MCF 10A (cell line): ENCODE measurements around the gene USH2A. TPM values are rescaled to one million over a fixed set of nuclear protein-coding genes. Genes with fewer than 3 reads are reported as not detected.

Experiments
- BruUV-seq: library from RNA; stranded (reverse); fragments of 400-500 nt; replicated peaks from 2 replicates; lab custom pipeline; 2021; lab: Mats Ljungman, UMichigan
- CTCF ChIA-PET: fragments of 300-600 bp; sonication (Branson Sonifier 250); formaldehyde crosslinking; extraction: SDS; loops from one replicate; lab custom pipeline; 2021; ENCODE audit warnings: antibody characterized with exemption, inconsistent platforms; lab: Yijun Ruan, JAX
- POLR2A ChIA-PET: fragments of 300-600, 350-650 bp; sonication (Branson Sonifier 250); formaldehyde crosslinking; extraction: SDS; loops from one replicate; lab custom pipeline; 2020; ENCODE audit warnings: antibody characterized with exemption, inconsistent platforms; lab: Yijun Ruan, JAX
- DNase-seq: peaks from one replicate; pipeline ENCODE4 v3.0.0-alpha.2; 2018; ENCODE audit not compliant: unreplicated experiment
- H3K27ac Mint-ChIP-seq: one replicate; pipeline ENCODE4 v1.8.0; 2022; ENCODE audit warnings: mild to moderate bottlenecking, low read depth, mixed read lengths; ENCODE audit not compliant: unreplicated experiment
- H3K27me3 Mint-ChIP-seq: one replicate; pipeline ENCODE4 v1.8.0; 2022; ENCODE audit warnings: mixed read lengths; ENCODE audit not compliant: insufficient read depth, unreplicated experiment
- H3K36me3 Mint-ChIP-seq: one replicate; pipeline ENCODE4 v1.8.0; 2022; ENCODE audit warnings: mild to moderate bottlenecking, moderate library complexity, mixed read lengths; ENCODE audit not compliant: insufficient read depth, unreplicated experiment
- H3K4me1 Mint-ChIP-seq: one replicate; pipeline ENCODE4 v1.8.0; 2022; ENCODE audit warnings: mixed read lengths; ENCODE audit not compliant: insufficient read depth, unreplicated experiment
- H3K4me3 Mint-ChIP-seq: one replicate; pipeline ENCODE4 v1.8.0; 2022; ENCODE audit warnings: mild to moderate bottlenecking, moderate library complexity, mixed read lengths; ENCODE audit not compliant: unreplicated experiment
- H3K9me3 Mint-ChIP-seq: one replicate; pipeline ENCODE4 v1.8.0; 2022; ENCODE audit warnings: mixed read lengths; ENCODE audit not compliant: unreplicated experiment
- intact Hi-C: fragments of 100-400 bp; cut with micrococcal nuclease; formaldehyde crosslinking; loops from 2 replicates; pipeline ENCODE4 v1.14.1; 2022
- total RNA-seq: library from RNA; stranded (reverse); gene quantifications from 2 replicates; pipeline ENCODE4 v1.2.3, GENCODE V29; 2022
- TF ChIP-seq, protein P1 (sequence below): fragments of 200-600 bp; IDR thresholded peaks from one replicate; pipeline ENCODE4 v1.8.0; 2022; ENCODE audit warnings: antibody characterized with exemption, mild to moderate bottlenecking; ENCODE audit not compliant: unreplicated experiment

The USH2A gene
- total RNA-seq, 1 experiment from 2014 or later: not detected

DNA sequence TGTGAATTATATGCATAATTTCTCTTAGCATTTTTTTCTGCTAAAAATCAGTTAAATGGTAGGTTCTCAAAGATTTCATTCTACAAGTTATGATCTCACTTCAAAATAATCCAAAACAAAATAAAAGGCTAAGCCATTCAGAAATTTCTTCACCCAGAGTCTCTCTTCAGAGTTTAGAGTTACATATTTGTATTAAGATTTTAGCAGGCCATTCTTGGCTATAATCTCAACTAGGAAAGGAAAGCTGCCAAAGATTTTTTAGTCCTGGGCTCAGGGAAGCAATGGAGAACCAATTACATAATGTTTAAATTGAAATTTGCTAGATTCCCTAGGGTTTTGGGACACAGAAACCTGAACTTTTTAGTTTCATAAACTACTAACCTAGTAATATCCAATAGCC lies 245.0 kb downstream of the USH2A start:
- POLR2A ChIA-PET: interaction anchor here (0.7 to 0.9 kb wide), 2 partner anchors 67 to 1746 kb away, joined by 3 read pairs; no protein-coding TSS in a partner anchor
- intact Hi-C loops: no loop called here

GRCh38 chr1:216176970-216177369 lies 246.3 kb downstream of the USH2A start:
- TF ChIP-seq, protein P1, sequence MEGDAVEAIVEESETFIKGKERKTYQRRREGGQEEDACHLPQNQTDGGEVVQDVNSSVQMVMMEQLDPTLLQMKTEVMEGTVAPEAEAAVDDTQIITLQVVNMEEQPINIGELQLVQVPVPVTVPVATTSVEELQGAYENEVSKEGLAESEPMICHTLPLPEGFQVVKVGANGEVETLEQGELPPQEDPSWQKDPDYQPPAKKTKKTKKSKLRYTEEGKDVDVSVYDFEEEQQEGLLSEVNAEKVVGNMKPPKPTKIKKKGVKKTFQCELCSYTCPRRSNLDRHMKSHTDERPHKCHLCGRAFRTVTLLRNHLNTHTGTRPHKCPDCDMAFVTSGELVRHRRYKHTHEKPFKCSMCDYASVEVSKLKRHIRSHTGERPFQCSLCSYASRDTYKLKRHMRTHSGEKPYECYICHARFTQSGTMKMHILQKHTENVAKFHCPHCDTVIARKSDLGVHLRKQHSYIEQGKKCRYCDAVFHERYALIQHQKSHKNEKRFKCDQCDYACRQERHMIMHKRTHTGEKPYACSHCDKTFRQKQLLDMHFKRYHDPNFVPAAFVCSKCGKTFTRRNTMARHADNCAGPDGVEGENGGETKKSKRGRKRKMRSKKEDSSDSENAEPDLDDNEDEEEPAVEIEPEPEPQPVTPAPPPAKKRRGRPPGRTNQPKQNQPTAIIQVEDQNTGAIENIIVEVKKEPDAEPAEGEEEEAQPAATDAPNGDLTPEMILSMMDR: no peak
- no peaks in the 10 kb centered on the region for H3K4me1 Mint-ChIP-seq
- DNase-seq: no peak
- no peaks in the 10 kb centered on the region for H3K9me3 Mint-ChIP-seq
- ChIA-PET CTCF (interaction anchor here (0.6 to 2.6 kb wide), 3 partner anchors 42 to 49 kb away, joined by 3 to 8 read pairs (median 3); no protein-coding TSS in a partner anchor), POLR2A (interaction anchor here (0.6 kb wide), 1 partner anchor 1979 kb away, joined by 3 read pairs; no protein-coding TSS in a partner anchor)
- intact Hi-C loops: no loop called here
- BruUV-seq: no TSS peak
- no peak overlapping the region for H3K4me3 Mint-ChIP-seq
- no peak overlapping the region for H3K27ac Mint-ChIP-seq
- peaks cover 98% of the 10 kb centered on the region for H3K27me3 Mint-ChIP-seq
- no peaks in the 10 kb centered on the region for H3K36me3 Mint-ChIP-seq

More for the DNA sequence above, 245.0 kb downstream of the USH2A start:
- no peak overlapping the region for H3K27ac Mint-ChIP-seq
- TF ChIP-seq, protein P1: no peak
- CTCF ChIA-PET: interaction anchor here (2.6 kb wide), 1 partner anchor 43 kb away, joined by 8 read pairs; no protein-coding TSS in a partner anchor
- H3K4me1 Mint-ChIP-seq: no peaks in the 10 kb centered on the region
- H3K9me3 Mint-ChIP-seq: no peaks in the 10 kb centered on the region
- no peak for DNase-seq
- H3K27me3 Mint-ChIP-seq: peaks cover 100% of the 10 kb centered on the region
- BruUV-seq: no TSS peak
- H3K4me3 Mint-ChIP-seq: no peak overlapping the region
- no peaks in the 10 kb centered on the region for H3K36me3 Mint-ChIP-seq

- Mint-ChIP-seq H3K27ac (no peak overlapping the region), H3K9me3 (no peaks in the 10 kb centered on the region), H3K4me3 (no peak overlapping the region), H3K27me3 (peaks cover 87% of the 10 kb centered on the region), H3K4me1 (no peaks in the 10 kb centered on the region), H3K36me3 (no peaks in the 10 kb centered on the region)
- CTCF ChIA-PET: interaction anchor here (0.9 to 4.8 kb wide), 2 partner anchors 9 to 46 kb away, joined by 3 to 33 read pairs; no protein-coding TSS in a partner anchor
- TF ChIP-seq, protein P1: no peak
- intact Hi-C loops: no loop called here
- no peak for DNase-seq
- no TSS peak for BruUV-seq
- POLR2A ChIA-PET: no interaction called here
These were observed 247.5 kb downstream of the USH2A start for GRCh38 chr1:216175714-216176113.

DNA sequence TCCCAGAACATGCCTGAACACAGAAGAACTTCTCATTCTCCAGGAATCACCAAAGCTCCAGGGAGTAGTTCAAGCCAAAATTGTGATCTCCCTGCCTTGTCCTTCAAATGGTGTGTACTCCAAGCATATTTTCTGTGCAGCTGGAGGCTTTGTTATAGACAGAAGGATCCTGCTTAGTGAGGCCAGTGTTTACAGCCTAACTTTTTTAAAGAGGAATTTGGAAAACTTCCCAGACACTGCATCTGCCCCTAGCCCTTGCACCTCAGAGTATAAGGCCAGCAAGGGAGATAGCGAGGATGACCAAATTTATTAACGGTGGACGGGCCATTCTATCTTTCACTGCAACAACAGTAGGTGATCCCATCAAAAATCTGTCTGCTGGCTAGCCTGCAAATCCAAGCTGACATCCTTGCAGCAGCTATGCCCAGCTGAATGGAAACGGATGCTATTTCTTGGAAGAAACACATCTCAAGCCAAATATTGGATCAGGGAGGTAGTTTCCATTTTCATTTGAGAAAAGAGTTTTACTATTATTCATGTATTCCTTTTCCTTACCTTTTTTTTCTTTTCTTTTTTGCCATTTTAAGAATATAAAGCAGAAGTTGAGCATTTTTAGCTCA lies 249.8 kb downstream of the USH2A start:
- TF ChIP-seq, protein P1: no peak
- DNase-seq: no peak

More for the DNA sequence above, 249.8 kb downstream of the USH2A start:
- Mint-ChIP-seq H3K4me3 (no peak overlapping the region), H3K36me3 (no peaks in the 10 kb centered on the region), H3K27ac (no peak overlapping the region), H3K27me3 (peaks cover 87% of the 10 kb centered on the region), H3K9me3 (no peaks in the 10 kb centered on the region), H3K4me1 (no peaks in the 10 kb centered on the region)
- ChIA-PET CTCF (interaction anchor here (0.6 to 4.8 kb wide), 3 partner anchors 48 to 540 kb away, joined by 3 to 33 read pairs (median 4); no protein-coding TSS in a partner anchor), POLR2A (no interaction called here)
- intact Hi-C loops: no loop called here
- BruUV-seq: no TSS peak
